Measurements from ENCODE around the gene LARP1. TPM values are rescaled to one million over a fixed set of nuclear protein-coding genes. Genes with fewer than 3 reads are reported as not detected.
"Not testable (repeated sequence)": the region's sequence is repeated elsewhere in the genome, so short reads cannot be mapped to it uniquely, and the experiment has no call there.

The LARP1 gene
- total RNA-seq, 1 donor from 2014 or later: 30.4 TPM

GRCh38 chr5:154822896-154823295 is 67.7 kb downstream of the LARP1 start:
- DNase-seq (ENCODE audit: low read depth in 2 of 2): not testable (repeated sequence)

GRCh38 chr5:154823605-154824004 is 68.4 kb downstream of the LARP1 start:
- DNase-seq (ENCODE audit: low read depth in 2 of 2): no peak

- DNase-seq (ENCODE audit: low read depth in 2 of 2): no peak
Observed at GRCh38 chr5:154824070-154824469, 68.9 kb downstream of the LARP1 start.

GRCh38 chr5:154829181-154829588 is 74.0 kb downstream of the LARP1 start:
- DNase-seq (ENCODE audit: low read depth in 2 of 2): no peak

GRCh38 chr5:154829589-154830218 is 74.5 kb downstream of the LARP1 start:
- DNase-seq (ENCODE audit: low read depth in 2 of 2): no peak

GRCh38 chr5:154830219-154830595 is 75.0 kb downstream of the LARP1 start:
- DNase-seq (ENCODE audit: low read depth in 2 of 2): no peak

- no peak for DNase-seq (ENCODE audit: low read depth in 2 of 2)
Observed at GRCh38 chr5:154830596-154830995, 75.4 kb downstream of the LARP1 start.

GRCh38 chr5:154831451-154831850 is 76.3 kb downstream of the LARP1 start:
- DNase-seq (ENCODE audit: low read depth in 2 of 2): no peak

GRCh38 chr5:154832804-154833203 is 77.6 kb downstream of the LARP1 start:
- DNase-seq (ENCODE audit: low read depth in 2 of 2): not testable (repeated sequence)

GRCh38 chr5:154834053-154834452 is 78.9 kb downstream of the LARP1 start:
- DNase-seq (ENCODE audit: low read depth in 2 of 2): no peak

GRCh38 chr5:154835701-154836052 is 80.5 kb downstream of the LARP1 start:
- not testable (repeated sequence) for DNase-seq (ENCODE audit: low read depth in 2 of 2)

GRCh38 chr5:154836225-154836624 is 81.0 kb downstream of the LARP1 start:
- DNase-seq (ENCODE audit: low read depth in 2 of 2): peak; percentile 51 to 63

GRCh38 chr5:154837009-154837901 is 82.1 kb downstream of the LARP1 start:
- DNase-seq (ENCODE audit: low read depth in 2 of 2): no peak

GRCh38 chr5:154840435-154841272 is 85.5 kb downstream of the LARP1 start:
- no peak for DNase-seq (ENCODE audit: low read depth in 2 of 2)

- DNase-seq (ENCODE audit: low read depth in 2 of 2): no peak
Observed at GRCh38 chr5:154841273-154841661, 86.1 kb downstream of the LARP1 start.

- DNase-seq (ENCODE audit: low read depth in 2 of 2): no peak
Observed at GRCh38 chr5:154842689-154843530, 87.7 kb downstream of the LARP1 start.

GRCh38 chr5:154844809-154845208 is 89.6 kb downstream of the LARP1 start:
- peak in 1 of 2 donors; percentile 35 for DNase-seq (ENCODE audit: low read depth in 2 of 2)

GRCh38 chr5:154849264-154849785 is 94.1 kb downstream of the LARP1 start:
- DNase-seq (ENCODE audit: low read depth in 2 of 2): no peak

- DNase-seq (ENCODE audit: low read depth in 2 of 2): no peak
Observed at GRCh38 chr5:154849791-154850201, 94.6 kb downstream of the LARP1 start.

- peak; percentile 77 to 80 for DNase-seq (ENCODE audit: low read depth in 2 of 2)
Observed at GRCh38 chr5:154850255-154851062, 95.3 kb downstream of the LARP1 start, which contains the start of gene FAXDC2. FAXDC2 (minus strand) TSS chr5:154850603; CDS start chr5:154838178, 12,425 bp downstream.

Measured in dermis microvascular lymphatic vessel endothelial cell (primary cell).